HCT116 (cell line): Measurements from ENCODE around the gene ARL8B. TPM values are rescaled to one million over a fixed set of nuclear protein-coding genes. Genes with fewer than 3 reads are reported as not detected.

ENCODE experiments used
- ATAC-seq: fragments of 200-7000 bp; cut with Tn5 transposase; 2 replicates; pipeline ENCODE4 v1.9.1; 2020; ENCODE audit warnings: mild to moderate bottlenecking, moderate library complexity
- BruUV-seq: library from RNA; stranded (reverse); fragments of 400-500 nt; replicated peaks from 2 replicates; lab custom pipeline; 2021; lab: Mats Ljungman, UMichigan
- CTCF ChIA-PET: fragments of 300-600 bp; sonication (Branson Sonifier 250); formaldehyde crosslinking; loops from one replicate; lab custom pipeline; 2021; ENCODE audit warnings: antibody characterized with exemption; lab: Charles Lee
- POLR2A ChIA-PET: fragments of 300-600, 350-600 bp; sonication (Branson Sonifier 250); formaldehyde crosslinking; loops from one replicate; lab custom pipeline; 2021; ENCODE audit warnings: antibody characterized with exemption; lab: Charles Lee
- RAD21 ChIA-PET, 2 experiments: fragments of 300-600 bp; sonication (Branson Sonifier 250); formaldehyde crosslinking; loops; one replicate each; lab custom pipeline; 2023; ENCODE audit warnings: low total read pairs in 2 of 2; ENCODE audit not compliant: uncharacterized antibody in 2 of 2, unreplicated experiment in 2 of 2, low non-redundant PET in 1 of 2; lab: Charles Lee
- DNase-seq: peaks from one replicate; pipeline ENCODE4 v3.0.0-alpha.2; 2010; ENCODE audit warnings: low read depth, low spot score
- H2AFZ ChIP-seq: fragments of 200-600 bp; shearing (Covaris generic), sonication (generic); 2 replicates; pipeline ENCODE4 v1.6.1; 2017; ENCODE audit warnings: low read depth, mixed run types, mixed read lengths, antibody characterized with exemption, low read length; ENCODE audit not compliant: poor library complexity, severe bottlenecking
- H3K27ac ChIP-seq: 2 replicates; pipeline ENCODE4 v1.5.1; 2012; ENCODE audit warnings: low read depth, low read length
- H3K27me3 ChIP-seq: fragments of 200-600 bp; sonication (generic); 2 replicates; pipeline ENCODE4 v1.6.1; 2016; ENCODE audit warnings: mixed run types, low read length, mixed read lengths; ENCODE audit not compliant: insufficient read depth
- H3K36me3 ChIP-seq, 2 experiments: fragments of 200-500 bp in 1 of 2; fragments of 200-600 bp in 1 of 2; sonication (Bioruptor generic) in 1 of 2; sonication (generic) in 1 of 2; 2 replicates each; pipeline versions ENCODE4 v1.5.1 to v1.6.1; 2014 to 2016; ENCODE audit warnings: low read length in 2 of 2, inconsistent platforms in 1 of 2, mixed read lengths in 1 of 2, mixed run types in 1 of 2; ENCODE audit not compliant: insufficient read depth in 2 of 2, control insufficient read depth in 1 of 2
- H3K4me1 ChIP-seq, 2 experiments: fragments of 200-600 bp in 1 of 2; sonication (generic) in 1 of 2; 2 replicates each; pipeline versions ENCODE4 v1.5.1 to v1.6.1; 2012 to 2017; ENCODE audit warnings: low read length in 2 of 2, inconsistent platforms in 1 of 2, mild to moderate bottlenecking in 1 of 2, mixed read lengths in 1 of 2, mixed run types in 1 of 2, moderate library complexity in 1 of 2; ENCODE audit not compliant: insufficient read depth in 2 of 2, control insufficient read depth in 1 of 2
- H3K4me2 ChIP-seq: fragments of 200-600 bp; sonication (generic); 2 replicates; pipeline ENCODE4 v1.6.1; 2017; ENCODE audit warnings: mixed run types, low read length, mixed read lengths
- H3K4me3 ChIP-seq, 2 experiments: fragments of 200-600 bp in 1 of 2; sonication (generic) in 1 of 2; replicated peaks in 1 of 2; 2 replicates each; pipeline ENCODE4 v1.5.1; 2011 to 2016; ENCODE audit warnings: low read length in 2 of 2, control low read depth in 1 of 2, low read depth in 1 of 2, mild to moderate bottlenecking in 1 of 2, mixed read lengths in 1 of 2, mixed run types in 1 of 2
- H3K79me2 ChIP-seq: fragments of 200-600 bp; sonication (generic); 2 replicates; pipeline ENCODE4 v1.6.1; 2017; ENCODE audit warnings: mild to moderate bottlenecking, mixed run types, low read length, moderate library complexity, mixed read lengths; ENCODE audit not compliant: insufficient read depth
- H3K9ac ChIP-seq: fragments of 200-600 bp; sonication (generic); 2 replicates; pipeline ENCODE4 v1.6.1; 2016; ENCODE audit warnings: low read length, mixed read lengths
- H3K9me2 ChIP-seq: fragments of 200-600 bp; sonication (generic), shearing (Covaris generic); 2 replicates; pipeline ENCODE4 v1.6.1; 2017; ENCODE audit warnings: mixed run types, mild to moderate bottlenecking, moderate library complexity; ENCODE audit not compliant: insufficient read depth
- H3K9me3 ChIP-seq, 2 experiments: fragments of 200-500 bp in 1 of 2; fragments of 200-600 bp in 1 of 2; sonication (Bioruptor generic) in 1 of 2; sonication (generic) in 1 of 2; 2 replicates each; pipeline ENCODE4 v1.6.1; 2014 to 2017; ENCODE audit warnings: low read length in 2 of 2, mixed read lengths in 2 of 2, inconsistent platforms in 1 of 2, low read depth in 1 of 2, mild to moderate bottlenecking in 1 of 2, mixed run types in 1 of 2, moderate library complexity in 1 of 2; ENCODE audit not compliant: control insufficient read depth in 1 of 2, insufficient read depth in 1 of 2
- H4K20me1 ChIP-seq: fragments of 200-600 bp; sonication (generic), shearing (Covaris generic); 2 replicates; pipeline ENCODE4 v1.6.1; 2017; ENCODE audit warnings: mixed run types, mild to moderate bottlenecking, moderate library complexity; ENCODE audit not compliant: insufficient read depth
- EGR1 ChIP-seq: IDR thresholded peaks from 2 replicates; pipeline ENCODE4 v1.6.1; 2012; ENCODE audit warnings: low read depth
- SP1 ChIP-seq: IDR thresholded peaks from 2 replicates; pipeline ENCODE4 v1.6.1; 2012; ENCODE audit warnings: low read depth
- ZFX ChIP-seq: fragments of 450-650 bp; IDR thresholded peaks from 2 replicates; pipeline ENCODE4 v1.6.1; 2017
- ZNF274 ChIP-seq: fragments of 200-500 bp; sonication (Bioruptor generic); IDR thresholded peaks from 2 replicates; pipeline ENCODE4 v1.6.1; 2014; ENCODE audit warnings: mild to moderate bottlenecking, low read depth, low read length, inconsistent platforms
- intact Hi-C: fragments of 100-400 bp; cut with micrococcal nuclease; formaldehyde crosslinking; loops from 2 replicates; pipeline ENCODE4 v1.10.0; 2022
- total RNA-seq: library from RNA; stranded (reverse); gene quantifications from one replicate; pipeline ENCODE4 v1.2.1, GENCODE V29; 2021; ENCODE audit not compliant: unreplicated experiment
- TF ChIP-seq, protein P1 (sequence below), 3 experiments: fragments of 200-600 bp in 1 of 3; sonication (generic) in 1 of 3; IDR thresholded peaks in 2 of 3; conservative IDR thresholded peaks in 1 of 3; 2 replicates each; pipeline ENCODE4 v1.5.1; 2012 to 2017; ENCODE audit warnings: low read depth in 2 of 3, low read length in 2 of 3, antibody characterized with exemption in 1 of 3, borderline replicate concordance in 1 of 3, control low read depth in 1 of 3, mild to moderate bottlenecking in 1 of 3, mixed read lengths in 1 of 3, mixed run types in 1 of 3, moderate library complexity in 1 of 3; ENCODE audit not compliant: insufficient read depth in 1 of 3
- TF ChIP-seq, protein P2 (sequence below): IDR thresholded peaks from 2 replicates; pipeline ENCODE4 v1.6.1; 2012

The ARL8B gene
- total RNA-seq, 1 experiment from 2014 or later, result 38.1 TPM

DNA sequence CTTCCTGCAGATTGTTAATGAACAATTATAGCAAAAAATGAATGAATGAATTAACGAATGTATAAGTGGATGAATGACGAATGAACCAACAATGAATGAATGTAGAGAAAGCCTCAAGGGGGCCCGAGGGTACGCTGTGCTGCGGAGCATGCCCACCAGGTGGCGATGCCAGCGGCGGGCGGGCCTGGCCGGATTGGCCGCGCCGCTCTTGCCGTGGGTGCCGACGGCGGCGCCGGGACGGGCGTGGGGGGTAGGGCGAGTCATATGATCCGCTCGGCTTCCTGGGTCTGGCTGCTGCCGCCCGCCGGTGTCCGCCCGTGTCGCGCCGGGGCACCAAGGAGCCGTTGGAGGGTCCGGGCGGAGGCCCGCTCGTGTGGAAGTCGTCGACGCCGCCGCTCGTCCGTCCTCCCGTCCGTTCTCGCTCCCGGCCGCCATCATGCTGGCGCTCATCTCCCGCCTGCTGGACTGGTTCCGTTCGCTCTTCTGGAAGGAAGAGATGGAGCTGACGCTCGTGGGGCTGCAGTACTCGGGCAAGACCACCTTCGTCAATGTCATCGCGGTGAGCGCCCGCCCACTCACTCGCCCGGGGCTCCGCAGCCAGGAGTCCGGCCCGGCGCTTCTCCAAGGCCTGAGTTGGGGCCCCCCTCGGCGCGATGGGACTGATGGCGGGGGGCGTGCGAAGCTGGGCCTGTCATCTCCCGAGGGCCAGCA, at the start of gene ARL8B (continued):
- TF ChIP-seq, protein P1, sequence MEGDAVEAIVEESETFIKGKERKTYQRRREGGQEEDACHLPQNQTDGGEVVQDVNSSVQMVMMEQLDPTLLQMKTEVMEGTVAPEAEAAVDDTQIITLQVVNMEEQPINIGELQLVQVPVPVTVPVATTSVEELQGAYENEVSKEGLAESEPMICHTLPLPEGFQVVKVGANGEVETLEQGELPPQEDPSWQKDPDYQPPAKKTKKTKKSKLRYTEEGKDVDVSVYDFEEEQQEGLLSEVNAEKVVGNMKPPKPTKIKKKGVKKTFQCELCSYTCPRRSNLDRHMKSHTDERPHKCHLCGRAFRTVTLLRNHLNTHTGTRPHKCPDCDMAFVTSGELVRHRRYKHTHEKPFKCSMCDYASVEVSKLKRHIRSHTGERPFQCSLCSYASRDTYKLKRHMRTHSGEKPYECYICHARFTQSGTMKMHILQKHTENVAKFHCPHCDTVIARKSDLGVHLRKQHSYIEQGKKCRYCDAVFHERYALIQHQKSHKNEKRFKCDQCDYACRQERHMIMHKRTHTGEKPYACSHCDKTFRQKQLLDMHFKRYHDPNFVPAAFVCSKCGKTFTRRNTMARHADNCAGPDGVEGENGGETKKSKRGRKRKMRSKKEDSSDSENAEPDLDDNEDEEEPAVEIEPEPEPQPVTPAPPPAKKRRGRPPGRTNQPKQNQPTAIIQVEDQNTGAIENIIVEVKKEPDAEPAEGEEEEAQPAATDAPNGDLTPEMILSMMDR (IDR thresholded peaks at IDR 0.05 in 2 of 3, conservative IDR thresholded peaks at IDR 0.05 in 1 of 3; ENCODE audit: borderline replicate concordance in 1 of 3, insufficient read depth in 1 of 3, low read depth in 2 of 3, low read length in 2 of 3), result peak; percentile 91 to 96 (median 92)
- no peak for TF ChIP-seq ZNF274
- peak; percentile 67; the same call in 1 of the 2 replicates for TF ChIP-seq ZFX
- TF ChIP-seq, protein P2, sequence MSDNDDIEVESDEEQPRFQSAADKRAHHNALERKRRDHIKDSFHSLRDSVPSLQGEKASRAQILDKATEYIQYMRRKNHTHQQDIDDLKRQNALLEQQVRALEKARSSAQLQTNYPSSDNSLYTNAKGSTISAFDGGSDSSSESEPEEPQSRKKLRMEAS, result peak; percentile 84
- peak; percentile 92 for TF ChIP-seq SP1

DNA sequence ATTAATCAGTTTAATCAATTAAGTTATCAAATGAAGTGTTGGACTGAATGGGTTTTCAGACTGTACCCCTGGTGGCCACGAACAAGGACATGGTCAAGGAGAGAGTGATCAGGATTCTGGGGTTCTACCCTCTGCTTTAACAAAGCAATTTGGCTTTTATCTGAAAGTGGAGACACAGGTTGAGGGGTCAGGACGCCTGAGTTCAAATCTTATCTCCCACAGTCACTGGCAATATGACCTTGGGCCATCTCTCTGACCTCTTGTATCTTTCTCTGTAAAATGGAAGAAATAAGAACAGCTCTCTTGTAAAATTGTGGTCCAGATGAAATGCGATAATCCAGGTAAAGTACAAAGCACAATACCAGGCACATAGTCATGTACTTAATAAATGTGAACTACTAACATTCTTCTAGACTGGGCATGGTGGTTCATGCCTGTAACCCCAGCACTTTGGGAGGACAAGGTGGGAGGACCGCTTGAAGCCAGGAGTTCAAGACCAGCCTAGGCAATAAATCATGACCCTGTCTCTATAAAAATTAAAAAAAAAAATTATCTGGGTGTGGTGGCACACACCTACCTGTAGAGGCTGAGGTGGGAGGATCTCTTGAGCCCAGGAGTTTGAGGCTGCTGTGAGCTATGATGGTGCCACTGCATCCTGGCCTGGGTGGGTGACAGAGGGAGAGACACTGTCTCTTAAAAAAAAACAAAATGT, 48.6 kb upstream of the ARL8B start:
- Histone ChIP-seq H2AFZ (no peak overlapping the region), H3K79me2 (no peaks in the 10 kb centered on the region), H4K20me1 (no peaks in the 10 kb centered on the region), H3K4me2 (no peak overlapping the region), H3K9me2 (no peaks in the 10 kb centered on the region), H3K9ac (no peak overlapping the region), H3K4me3 (no peak overlapping the region), H3K36me3 (no peaks in the 10 kb centered on the region), H3K27ac (no peak overlapping the region), H3K27me3 (no peaks in the 10 kb centered on the region), H3K4me1 (no peaks in the 10 kb centered on the region), H3K9me3 (no peaks in the 10 kb centered on the region)
- ATAC-seq, result peak; percentile 47; the same call in 1 of the 2 replicates
- ChIA-PET RAD21 (no interaction called here), POLR2A (no interaction called here), CTCF (no interaction called here)
- TF ChIP-seq SP1 (no peak), EGR1 (no peak)
- DNase-seq, result no peak
- BruUV-seq, result no TSS peak
- intact Hi-C loops, result no loop called here
